Activated B cell treated with CpG ODN at 0.5 μM for 24 hours (primary cell): ENCODE data around the gene F2RL3. TPM values are rescaled to one million over a fixed set of nuclear protein-coding genes. Genes with fewer than 3 reads are reported as not detected.

ENCODE experiments used
- ATAC-seq: fragments of 200-7000 bp; cut with Tn5 transposase; one replicate; pipeline ENCODE4 v1.10.0; 2021; ENCODE audit warnings: low read depth, mild to moderate bottlenecking, moderate library complexity
- CTCF ChIA-PET: fragments of 350-600 bp; sonication (Branson Sonifier 250); formaldehyde crosslinking; loops from one replicate; lab custom pipeline; 2021; ENCODE audit warnings: antibody characterized with exemption; lab: Charles Lee
- POLR2A ChIA-PET: fragments of 350-600 bp; sonication (Branson Sonifier 250); formaldehyde crosslinking; loops from one replicate; lab custom pipeline; 2021; ENCODE audit warnings: antibody characterized with exemption; lab: Charles Lee
- DNase-seq: peaks from one replicate; pipeline ENCODE4 v3.0.0; 2022
- H3K27ac Mint-ChIP-seq: one replicate; pipeline ENCODE4 v1.8.0; 2020; ENCODE audit warnings: mixed read lengths
- H3K27me3 Mint-ChIP-seq: one replicate; pipeline ENCODE4 v1.8.0; 2021; ENCODE audit warnings: mixed read lengths
- H3K36me3 Mint-ChIP-seq: one replicate; pipeline ENCODE4 v1.8.0; 2021; ENCODE audit warnings: low read depth, mixed read lengths
- H3K4me1 Mint-ChIP-seq: one replicate; pipeline ENCODE4 v1.8.0; 2021; ENCODE audit warnings: mixed read lengths
- H3K4me3 Mint-ChIP-seq: one replicate; pipeline ENCODE4 v1.8.0; 2020; ENCODE audit warnings: mild to moderate bottlenecking, mixed read lengths
- H3K9me3 Mint-ChIP-seq: one replicate; pipeline ENCODE4 v1.8.0; 2020; ENCODE audit warnings: mixed read lengths
- CTCF ChIP-seq: fragments of 200-600 bp; IDR thresholded peaks from one replicate; pipeline ENCODE4 v1.8.0; 2022; ENCODE audit warnings: antibody characterized with exemption, mild to moderate bottlenecking
- intact Hi-C: fragments of 100-400 bp; cut with micrococcal nuclease; formaldehyde crosslinking; loops from one replicate; pipeline ENCODE4 v1.15.1; 2024
- total RNA-seq: library from RNA; stranded (reverse); gene quantifications from 2 replicates; pipeline ENCODE4 v1.2.3, GENCODE V29; 2022

F2RL3 gene
- total RNA-seq, 1 donor from 2014 or later: 0.58 TPM

GRCh38 chr19:16922949-16923348 lies 34.1 kb downstream of the F2RL3 start:
- H3K9me3 Mint-ChIP-seq: peaks cover 6% of the 10 kb centered on the region
- ChIA-PET CTCF (no interaction called here), POLR2A (no interaction called here)
- no peak overlapping the region for H3K4me3 Mint-ChIP-seq
- no peak for TF ChIP-seq CTCF
- peaks cover 7% of the 10 kb centered on the region for H3K27me3 Mint-ChIP-seq
- intact Hi-C loops: no loop called here
- DNase-seq (no peak), ATAC-seq (no peak)
- H3K27ac Mint-ChIP-seq: no peak overlapping the region
- H3K4me1 Mint-ChIP-seq: no peaks in the 10 kb centered on the region
- H3K36me3 Mint-ChIP-seq: no peaks in the 10 kb centered on the region

- Mint-ChIP-seq H3K27me3 (peaks cover 20% of the 10 kb centered on the region), H3K4me1 (no peaks in the 10 kb centered on the region), H3K27ac (no peak overlapping the region), H3K36me3 (no peaks in the 10 kb centered on the region), H3K4me3 (no peak overlapping the region), H3K9me3 (peaks cover 4% of the 10 kb centered on the region)
- TF ChIP-seq CTCF: no peak
- POLR2A ChIA-PET: no interaction called here
- intact Hi-C loops: no loop called here
- ATAC-seq (no peak), DNase-seq (no peak)
- CTCF ChIA-PET: no interaction called here
These were observed 39.1 kb downstream of the F2RL3 start for GRCh38 chr19:16927883-16928282.

GRCh38 chr19:16928351-16928750 lies 39.6 kb downstream of the F2RL3 start:
- H3K9me3 Mint-ChIP-seq: peaks cover 5% of the 10 kb centered on the region
- no peak for DNase-seq
- POLR2A ChIA-PET: no interaction called here
- ATAC-seq: no peak
- CTCF ChIA-PET: no interaction called here
- intact Hi-C loops: no loop called here
- H3K27ac Mint-ChIP-seq: no peak overlapping the region
- H3K36me3 Mint-ChIP-seq: no peaks in the 10 kb centered on the region
- H3K4me3 Mint-ChIP-seq: no peak overlapping the region
- no peak for TF ChIP-seq CTCF
- H3K27me3 Mint-ChIP-seq: peaks cover 20% of the 10 kb centered on the region
- H3K4me1 Mint-ChIP-seq: no peaks in the 10 kb centered on the region

GRCh38 chr19:16928916-16929315 lies 40.1 kb downstream of the F2RL3 start:
- Mint-ChIP-seq H3K36me3 (no peaks in the 10 kb centered on the region), H3K4me3 (no peak overlapping the region), H3K27me3 (peaks cover 20% of the 10 kb centered on the region), H3K27ac (no peak overlapping the region), H3K4me1 (no peaks in the 10 kb centered on the region), H3K9me3 (peaks cover 11% of the 10 kb centered on the region)
- DNase-seq (no peak), ATAC-seq (no peak)
- ChIA-PET POLR2A (no interaction called here), CTCF (no interaction called here)
- intact Hi-C loops: no loop called here
- TF ChIP-seq CTCF: no peak

- Mint-ChIP-seq H3K27me3 (peaks cover 20% of the 10 kb centered on the region), H3K27ac (no peak overlapping the region), H3K4me1 (no peaks in the 10 kb centered on the region), H3K9me3 (peaks cover 20% of the 10 kb centered on the region), H3K4me3 (no peak overlapping the region), H3K36me3 (no peaks in the 10 kb centered on the region)
- CTCF ChIA-PET: no interaction called here
- DNase-seq (no peak), ATAC-seq (no peak)
- POLR2A ChIA-PET: no interaction called here
- intact Hi-C loops: no loop called here
- TF ChIP-seq CTCF: no peak
These were observed 42.0 kb downstream of the F2RL3 start for GRCh38 chr19:16930753-16931152.
